Activated B cell treated with CpG ODN at 0.5 μM for 24 hours (primary cell): ENCODE results near the gene HAUS1. TPM values are rescaled to one million over a fixed set of nuclear protein-coding genes. Genes with fewer than 3 reads are reported as not detected.

ENCODE experiments used
- ATAC-seq: fragments of 200-7000 bp; cut with Tn5 transposase; one replicate; pipeline ENCODE4 v1.10.0; 2021; ENCODE audit warnings: low read depth, mild to moderate bottlenecking, moderate library complexity
- CTCF ChIA-PET: fragments of 350-600 bp; sonication (Branson Sonifier 250); formaldehyde crosslinking; loops from one replicate; lab custom pipeline; 2021; ENCODE audit warnings: antibody characterized with exemption; lab: Charles Lee
- POLR2A ChIA-PET: fragments of 350-600 bp; sonication (Branson Sonifier 250); formaldehyde crosslinking; loops from one replicate; lab custom pipeline; 2021; ENCODE audit warnings: antibody characterized with exemption; lab: Charles Lee
- DNase-seq: peaks from one replicate; pipeline ENCODE4 v3.0.0; 2022
- H3K27ac Mint-ChIP-seq: one replicate; pipeline ENCODE4 v1.8.0; 2020; ENCODE audit warnings: mixed read lengths
- H3K27me3 Mint-ChIP-seq: one replicate; pipeline ENCODE4 v1.8.0; 2021; ENCODE audit warnings: mixed read lengths
- H3K36me3 Mint-ChIP-seq: one replicate; pipeline ENCODE4 v1.8.0; 2021; ENCODE audit warnings: low read depth, mixed read lengths
- H3K4me1 Mint-ChIP-seq: one replicate; pipeline ENCODE4 v1.8.0; 2021; ENCODE audit warnings: mixed read lengths
- H3K4me3 Mint-ChIP-seq: one replicate; pipeline ENCODE4 v1.8.0; 2020; ENCODE audit warnings: mild to moderate bottlenecking, mixed read lengths
- H3K9me3 Mint-ChIP-seq: one replicate; pipeline ENCODE4 v1.8.0; 2020; ENCODE audit warnings: mixed read lengths
- CTCF ChIP-seq: fragments of 200-600 bp; IDR thresholded peaks from one replicate; pipeline ENCODE4 v1.8.0; 2022; ENCODE audit warnings: antibody characterized with exemption, mild to moderate bottlenecking
- intact Hi-C: fragments of 100-400 bp; cut with micrococcal nuclease; formaldehyde crosslinking; loops from one replicate; pipeline ENCODE4 v1.15.1; 2024
- total RNA-seq: library from RNA; stranded (reverse); gene quantifications from 2 replicates; pipeline ENCODE4 v1.2.3, GENCODE V29; 2022

HAUS1 gene
- total RNA-seq, 1 donor from 2014 or later = 34.6 TPM

GRCh38 chr18:46164920-46165319 is 60.7 kb downstream of the HAUS1 start:
- Mint-ChIP-seq H3K27me3 (no peaks in the 10 kb centered on the region), H3K9me3 (no peaks in the 10 kb centered on the region), H3K4me1 (peaks cover 26% of the 10 kb centered on the region), H3K36me3 (no peaks in the 10 kb centered on the region), H3K27ac (no peak overlapping the region), H3K4me3 (no peak overlapping the region)
- intact Hi-C loops = loop anchor here (10.0 kb wide), 1 partner anchor 1520 kb away; no protein-coding TSS in a partner anchor
- ChIA-PET POLR2A (interaction anchor here (0.6 to 1.3 kb wide), 2 partner anchors 9 to 67 kb away, joined by 4 to 7 read pairs; partner anchors contain the start of gene ATP5F1A), CTCF (interaction anchor here (1.7 kb wide), 1 partner anchor 9 kb away, joined by 5 read pairs; a partner anchor contains a TSS)
- ATAC-seq = no peak
- DNase-seq = no peak
- TF ChIP-seq CTCF = no peak

- H3K4me3 Mint-ChIP-seq = no peak overlapping the region
- H3K9me3 Mint-ChIP-seq = no peaks in the 10 kb centered on the region
- TF ChIP-seq CTCF = no peak
- intact Hi-C loops = loop anchor here (10.0 kb wide), 1 partner anchor 1518 kb away; no protein-coding TSS in a partner anchor
- ChIA-PET POLR2A (interaction anchor here (0.6 kb wide), 1 partner anchor 42 kb away, joined by 5 read pairs; no protein-coding TSS in a partner anchor), CTCF (interaction anchor here (1.0 to 1.7 kb wide), 5 partner anchors 7 to 491 kb away, joined by 3 to 6 read pairs (median 3); a partner anchor contains a TSS)
- H3K36me3 Mint-ChIP-seq = no peaks in the 10 kb centered on the region
- no peak for DNase-seq
- H3K27ac Mint-ChIP-seq = peak overlapping the region; percentile 75
- ATAC-seq = no peak
- no peaks in the 10 kb centered on the region for H3K27me3 Mint-ChIP-seq
- H3K4me1 Mint-ChIP-seq = peaks cover 26% of the 10 kb centered on the region
Measured at GRCh38 chr18:46166261-46166970, 62.2 kb downstream of the HAUS1 start.

- DNase-seq (peak; percentile 69), ATAC-seq (peak; percentile 97)
- Mint-ChIP-seq H3K27ac (peak overlapping the region; percentile 91), H3K36me3 (no peaks in the 10 kb centered on the region), H3K9me3 (no peaks in the 10 kb centered on the region), H3K4me1 (peaks cover 28% of the 10 kb centered on the region), H3K4me3 (peak overlapping the region; percentile 76), H3K27me3 (no peaks in the 10 kb centered on the region)
- intact Hi-C loops = loop anchor here (1.0 to 10.0 kb wide), 3 partner anchors 82 to 1517 kb away; partner anchors contain the start of gene EPG5
- ChIA-PET POLR2A (no interaction called here), CTCF (interaction anchor here (1.6 kb wide), 1 partner anchor 22 kb away, joined by 3 read pairs; no protein-coding TSS in a partner anchor)
- no peak for TF ChIP-seq CTCF
Measured at GRCh38 chr18:46167971-46168370, 63.8 kb downstream of the HAUS1 start.

- ChIA-PET CTCF (no interaction called here), POLR2A (interaction anchor here (0.6 kb wide), 1 partner anchor 72 kb away, joined by 3 read pairs; no protein-coding TSS in a partner anchor)
- intact Hi-C loops = loop anchor here (1.0 to 10.0 kb wide), 2 partner anchors 65 to 1515 kb away; partner anchors contain the start of gene HAUS1
- TF ChIP-seq CTCF = no peak
- no peak overlapping the region for H3K4me3 Mint-ChIP-seq
- no peaks in the 10 kb centered on the region for H3K9me3 Mint-ChIP-seq
- H3K27ac Mint-ChIP-seq = peak overlapping the region; percentile 84
- no peak for ATAC-seq
- no peak for DNase-seq
- H3K27me3 Mint-ChIP-seq = no peaks in the 10 kb centered on the region
- peaks cover 32% of the 10 kb centered on the region for H3K4me1 Mint-ChIP-seq
- H3K36me3 Mint-ChIP-seq = peaks cover 6% of the 10 kb centered on the region
Measured at GRCh38 chr18:46169464-46169941, 65.3 kb downstream of the HAUS1 start.

GRCh38 chr18:46171331-46171730 is 67.1 kb downstream of the HAUS1 start:
- ChIA-PET CTCF (interaction anchor here (0.6 to 2.9 kb wide), 2 partner anchors 96 to 486 kb away, joined by 3 to 19 read pairs; partner anchors contain the start of gene LOXHD1), POLR2A (interaction anchor here (0.6 kb wide), 1 partner anchor 90 kb away, joined by 5 read pairs; no protein-coding TSS in a partner anchor)
- Mint-ChIP-seq H3K36me3 (peaks cover 11% of the 10 kb centered on the region), H3K9me3 (no peaks in the 10 kb centered on the region), H3K27me3 (no peaks in the 10 kb centered on the region), H3K27ac (peak overlapping the region; percentile 42), H3K4me3 (no peak overlapping the region), H3K4me1 (peaks cover 47% of the 10 kb centered on the region)
- intact Hi-C loops = loop anchor here (5.0 kb wide), 3 partner anchors 171 to 981 kb away; partner anchors contain the start of gene HDHD2
- no peak for DNase-seq
- no peak for TF ChIP-seq CTCF
- no peak for ATAC-seq
